K562 (cell line): ENCODE measurements around the gene HYOU1. TPM values are rescaled to one million over a fixed set of nuclear protein-coding genes. Genes with fewer than 3 reads are reported as not detected.

Experiments
- CCNT2 ChIP-seq: IDR thresholded peaks from 2 replicates; pipeline ENCODE4 v1.6.1; 2011; ENCODE audit warnings: borderline replicate concordance, low read depth, mild to moderate bottlenecking, moderate library complexity, mixed read lengths, low read length; ENCODE audit not compliant: insufficient read length; ENCODE audit errors: extremely low read depth
- ESRRB ChIP-seq: fragments of 250-450 bp; sonication (Bioruptor Pico); IDR thresholded peaks from 2 replicates; pipeline ENCODE4 v1.5.0; 2020; ENCODE audit warnings: mild to moderate bottlenecking, moderate library complexity, borderline replicate concordance
- FOXK2 ChIP-seq, 2 experiments: fragments of 450-650 bp; IDR thresholded peaks in 1 of 2; conservative IDR thresholded peaks in 1 of 2; 2 replicates each; pipeline ENCODE4 v1.6.1; 2016; ENCODE audit warnings: low read depth in 2 of 2, mild to moderate bottlenecking in 1 of 2
- GTF2E2 ChIP-seq: fragments of 200-800 bp; sonication (Bioruptor generic); IDR thresholded peaks from 2 replicates; pipeline ENCODE4 v1.6.1; 2016; ENCODE audit warnings: missing genetic modification characterization, missing compliant biosample characterization
- KDM5B ChIP-seq: fragments of 200-600 bp; sonication (generic); IDR thresholded peaks from 2 replicates; pipeline ENCODE4 v1.6.1; 2012; ENCODE audit warnings: low read depth, mild to moderate bottlenecking, moderate library complexity, low read length, control low read depth, inconsistent platforms; ENCODE audit not compliant: insufficient replicate concordance
- L3MBTL2 ChIP-seq: fragments of 450-650 bp; IDR thresholded peaks from 2 replicates; pipeline ENCODE4 v1.6.1; 2016; ENCODE audit warnings: mild to moderate bottlenecking, moderate library complexity
- LCOR ChIP-seq: sonication (generic); formaldehyde crosslinking; IDR thresholded peaks from 2 replicates; pipeline ENCODE4 v1.8.0; 2022; ENCODE audit warnings: mild to moderate bottlenecking, missing genetic modification reagents
- MBD2 ChIP-seq: sonication (generic); IDR thresholded peaks from 2 replicates; pipeline ENCODE4 v1.6.1; 2016; ENCODE audit warnings: low read depth, borderline replicate concordance
- MCM7 ChIP-seq, 2 experiments: fragments of 450-650 bp; IDR thresholded peaks; 2 replicates each; pipeline ENCODE4 v1.6.1; 2016 to 2018
- NEUROD1 ChIP-seq: fragments of 150-350 bp; IDR thresholded peaks from 2 replicates; pipeline ENCODE4 v1.6.1; 2014; ENCODE audit warnings: borderline replicate concordance, low read length, low read depth; ENCODE audit not compliant: partially characterized antibody
- SMARCA4 ChIP-seq: fragments of 450-650 bp; IDR thresholded peaks from 2 replicates; pipeline ENCODE4 v1.6.1; 2016
- TAF1 ChIP-seq: IDR thresholded peaks from 2 replicates; pipeline ENCODE4 v1.6.1; 2011; ENCODE audit warnings: mild to moderate bottlenecking, low read length, moderate library complexity; ENCODE audit not compliant: insufficient read depth, control insufficient read depth, severe bottlenecking; ENCODE audit errors: extremely low read depth
- TBP ChIP-seq: optimal IDR thresholded peaks from 2 replicates; pipeline ENCODE3; 2011; ENCODE audit warnings: low read depth, low read length, improper control_type of control experiment
- TSC22D4 ChIP-seq: fragments of 450-650 bp; IDR thresholded peaks from 2 replicates; pipeline ENCODE4 v1.6.1; 2016; ENCODE audit warnings: missing genetic modification characterization, missing biosample characterization, control low read depth
- ZNF282 ChIP-seq: sonication (generic); formaldehyde crosslinking; IDR thresholded peaks from 2 replicates; pipeline ENCODE4 v1.8.1; 2023; ENCODE audit warnings: missing genetic modification reagents
- polyA plus RNA-seq, 8 experiments: library from polyadenylated mRNA; depleted of rRNA in 4 of 8; stranded (reverse) in 5 of 8; unstranded in 3 of 8; fragments of >200 nt; fragmentation: Nextera tagmentation in 2 of 8; fragmentation: Illumina TruSeq in 1 of 8; extraction: Ambion mirVana in 2 of 8; extraction: Trizol in 1 of 8; gene quantifications; 2 replicates each; pipeline versions ENCODE4 v1.2.1 to v1.2.3, GENCODE V29; 2011 to 2014; ENCODE audit warnings: inconsistent platforms in 1 of 8, missing spikeins in 1 of 8
- total RNA-seq, 7 experiments: library from RNA; depleted of rRNA in 6 of 7; stranded (reverse); fragments of >200 nt in 6 of 7; fragmentation: Illumina TruSeq in 2 of 7; extraction: Trizol in 2 of 7; gene quantifications; 2 replicates each; pipeline versions ENCODE4 v1.2.1 to v1.2.3, GENCODE V29; 2011 to 2021; ENCODE audit warnings: low replicate concordance in 1 of 7
- TF ChIP-seq, protein P1 (sequence below), 2 experiments: fragments of 450-650 bp in 1 of 2; IDR thresholded peaks; 2 replicates each; pipeline ENCODE4 v1.6.1; 2011 to 2017; ENCODE audit warnings: low read depth in 2 of 2, antibody characterized with exemption in 1 of 2, borderline replicate concordance in 1 of 2, low read length in 1 of 2, mild to moderate bottlenecking in 1 of 2, mixed read lengths in 1 of 2; ENCODE audit not compliant: control insufficient read depth in 1 of 2
- TF ChIP-seq, protein P2 (sequence below): fragments of 450-650 bp; IDR thresholded peaks from 2 replicates; pipeline ENCODE4 v1.7.0; 2016; ENCODE audit warnings: borderline replicate concordance
- TF ChIP-seq, protein P3 (sequence below): sonication (generic); formaldehyde crosslinking; IDR thresholded peaks from 2 replicates; pipeline ENCODE4 v1.8.0; 2022; ENCODE audit warnings: mild to moderate bottlenecking, missing genetic modification reagents
- TF ChIP-seq, protein P4 (sequence below): fragments of 200-800 bp; sonication (Bioruptor generic); IDR thresholded peaks from 2 replicates; pipeline ENCODE4 v1.6.1; 2017; ENCODE audit warnings: missing genetic modification characterization, missing compliant biosample characterization

HYOU1 gene
- total and polyA plus RNA-seq, 9 of the 15 experiments (the other 6 are each of a cell fraction or from before 2014, with no cell fraction given): 19.5 to 197 (median 128) TPM

GRCh38 chr11:119095066-119095880 is 38.3 kb upstream of the HYOU1 start (continued):
- TF ChIP-seq, protein P1, sequence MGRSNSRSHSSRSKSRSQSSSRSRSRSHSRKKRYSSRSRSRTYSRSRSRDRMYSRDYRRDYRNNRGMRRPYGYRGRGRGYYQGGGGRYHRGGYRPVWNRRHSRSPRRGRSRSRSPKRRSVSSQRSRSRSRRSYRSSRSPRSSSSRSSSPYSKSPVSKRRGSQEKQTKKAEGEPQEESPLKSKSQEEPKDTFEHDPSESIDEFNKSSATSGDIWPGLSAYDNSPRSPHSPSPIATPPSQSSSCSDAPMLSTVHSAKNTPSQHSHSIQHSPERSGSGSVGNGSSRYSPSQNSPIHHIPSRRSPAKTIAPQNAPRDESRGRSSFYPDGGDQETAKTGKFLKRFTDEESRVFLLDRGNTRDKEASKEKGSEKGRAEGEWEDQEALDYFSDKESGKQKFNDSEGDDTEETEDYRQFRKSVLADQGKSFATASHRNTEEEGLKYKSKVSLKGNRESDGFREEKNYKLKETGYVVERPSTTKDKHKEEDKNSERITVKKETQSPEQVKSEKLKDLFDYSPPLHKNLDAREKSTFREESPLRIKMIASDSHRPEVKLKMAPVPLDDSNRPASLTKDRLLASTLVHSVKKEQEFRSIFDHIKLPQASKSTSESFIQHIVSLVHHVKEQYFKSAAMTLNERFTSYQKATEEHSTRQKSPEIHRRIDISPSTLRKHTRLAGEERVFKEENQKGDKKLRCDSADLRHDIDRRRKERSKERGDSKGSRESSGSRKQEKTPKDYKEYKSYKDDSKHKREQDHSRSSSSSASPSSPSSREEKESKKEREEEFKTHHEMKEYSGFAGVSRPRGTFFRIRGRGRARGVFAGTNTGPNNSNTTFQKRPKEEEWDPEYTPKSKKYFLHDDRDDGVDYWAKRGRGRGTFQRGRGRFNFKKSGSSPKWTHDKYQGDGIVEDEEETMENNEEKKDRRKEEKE (IDR thresholded peaks at IDR 0.05; ENCODE audit: borderline replicate concordance in 1 of 2, control insufficient read depth in 1 of 2, low read depth in 2 of 2, low read length in 1 of 2): peak in 1 of 2 experiments; percentile 85; a peak in 1 of 4 replicates
- peak; percentile 87 for TF ChIP-seq NEUROD1
- peak; percentile 52; the same call in 1 of the 2 replicates for TF ChIP-seq ESRRB (CRISPR knock-in tag)
- peak; percentile 91 for TF ChIP-seq MBD2
- TF ChIP-seq L3MBTL2: peak; percentile 81
- TF ChIP-seq SMARCA4: 0 out of 2 replicates have a peak, but pooled peaks have one; percentile 15
- TF ChIP-seq LCOR (CRISPR knock-in tag): peak; percentile 97
- TF ChIP-seq CCNT2: peak; percentile 66
- peak; percentile 100 for TF ChIP-seq GTF2E2 (tag)
- TF ChIP-seq, protein P2, sequence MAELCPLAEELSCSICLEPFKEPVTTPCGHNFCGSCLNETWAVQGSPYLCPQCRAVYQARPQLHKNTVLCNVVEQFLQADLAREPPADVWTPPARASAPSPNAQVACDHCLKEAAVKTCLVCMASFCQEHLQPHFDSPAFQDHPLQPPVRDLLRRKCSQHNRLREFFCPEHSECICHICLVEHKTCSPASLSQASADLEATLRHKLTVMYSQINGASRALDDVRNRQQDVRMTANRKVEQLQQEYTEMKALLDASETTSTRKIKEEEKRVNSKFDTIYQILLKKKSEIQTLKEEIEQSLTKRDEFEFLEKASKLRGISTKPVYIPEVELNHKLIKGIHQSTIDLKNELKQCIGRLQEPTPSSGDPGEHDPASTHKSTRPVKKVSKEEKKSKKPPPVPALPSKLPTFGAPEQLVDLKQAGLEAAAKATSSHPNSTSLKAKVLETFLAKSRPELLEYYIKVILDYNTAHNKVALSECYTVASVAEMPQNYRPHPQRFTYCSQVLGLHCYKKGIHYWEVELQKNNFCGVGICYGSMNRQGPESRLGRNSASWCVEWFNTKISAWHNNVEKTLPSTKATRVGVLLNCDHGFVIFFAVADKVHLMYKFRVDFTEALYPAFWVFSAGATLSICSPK: no peak
- TF ChIP-seq FOXK2 (conservative IDR thresholded peaks at IDR 0.05 in 1 of 2, IDR thresholded peaks at IDR 0.05 in 1 of 2; ENCODE audit: low read depth in 2 of 2): peak; percentile 49 to 66; a peak in 2 of 4 replicates
- 0 out of 2 replicates have a peak, but pooled peaks have one; percentile 82 for TF ChIP-seq ZNF282 (CRISPR knock-in tag)
- TF ChIP-seq TBP: no peak
- TF ChIP-seq MCM7 (IDR thresholded peaks at IDR 0.05): no peak
- TF ChIP-seq, protein P3, sequence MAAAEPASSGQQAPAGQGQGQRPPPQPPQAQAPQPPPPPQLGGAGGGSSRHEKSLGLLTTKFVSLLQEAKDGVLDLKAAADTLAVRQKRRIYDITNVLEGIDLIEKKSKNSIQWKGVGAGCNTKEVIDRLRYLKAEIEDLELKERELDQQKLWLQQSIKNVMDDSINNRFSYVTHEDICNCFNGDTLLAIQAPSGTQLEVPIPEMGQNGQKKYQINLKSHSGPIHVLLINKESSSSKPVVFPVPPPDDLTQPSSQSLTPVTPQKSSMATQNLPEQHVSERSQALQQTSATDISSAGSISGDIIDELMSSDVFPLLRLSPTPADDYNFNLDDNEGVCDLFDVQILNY: peak; percentile 94
- peak; percentile 100 for TF ChIP-seq KDM5B
- TF ChIP-seq TAF1: peak; percentile 99
- no peak for TF ChIP-seq TSC22D4 (tag)
- TF ChIP-seq, protein P4, sequence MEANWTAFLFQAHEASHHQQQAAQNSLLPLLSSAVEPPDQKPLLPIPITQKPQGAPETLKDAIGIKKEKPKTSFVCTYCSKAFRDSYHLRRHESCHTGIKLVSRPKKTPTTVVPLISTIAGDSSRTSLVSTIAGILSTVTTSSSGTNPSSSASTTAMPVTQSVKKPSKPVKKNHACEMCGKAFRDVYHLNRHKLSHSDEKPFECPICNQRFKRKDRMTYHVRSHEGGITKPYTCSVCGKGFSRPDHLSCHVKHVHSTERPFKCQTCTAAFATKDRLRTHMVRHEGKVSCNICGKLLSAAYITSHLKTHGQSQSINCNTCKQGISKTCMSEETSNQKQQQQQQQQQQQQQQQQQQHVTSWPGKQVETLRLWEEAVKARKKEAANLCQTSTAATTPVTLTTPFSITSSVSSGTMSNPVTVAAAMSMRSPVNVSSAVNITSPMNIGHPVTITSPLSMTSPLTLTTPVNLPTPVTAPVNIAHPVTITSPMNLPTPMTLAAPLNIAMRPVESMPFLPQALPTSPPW (CRISPR knock-in tag): peak; percentile 95
